ENCODE data around the gene FLAD1.

FLAD1 gene

GRCh38 chr1:154982897-154983648 is at the start of gene FLAD1:
TSS of gene FLAD1 (plus strand) at chr1:154983344. CDS start at chr1:154983695, 351 bp downstream.
- DNase-seq (ENCODE audit: low read depth in 1 of 2, low spot score in 1 of 2) = peak; percentile 74 to 97

GRCh38 chr1:154934358-154934948 is 48.7 kb upstream of the FLAD1 start:
- DNase-seq (ENCODE audit: low read depth in 1 of 2, low spot score in 1 of 2) = no peak

DNA sequence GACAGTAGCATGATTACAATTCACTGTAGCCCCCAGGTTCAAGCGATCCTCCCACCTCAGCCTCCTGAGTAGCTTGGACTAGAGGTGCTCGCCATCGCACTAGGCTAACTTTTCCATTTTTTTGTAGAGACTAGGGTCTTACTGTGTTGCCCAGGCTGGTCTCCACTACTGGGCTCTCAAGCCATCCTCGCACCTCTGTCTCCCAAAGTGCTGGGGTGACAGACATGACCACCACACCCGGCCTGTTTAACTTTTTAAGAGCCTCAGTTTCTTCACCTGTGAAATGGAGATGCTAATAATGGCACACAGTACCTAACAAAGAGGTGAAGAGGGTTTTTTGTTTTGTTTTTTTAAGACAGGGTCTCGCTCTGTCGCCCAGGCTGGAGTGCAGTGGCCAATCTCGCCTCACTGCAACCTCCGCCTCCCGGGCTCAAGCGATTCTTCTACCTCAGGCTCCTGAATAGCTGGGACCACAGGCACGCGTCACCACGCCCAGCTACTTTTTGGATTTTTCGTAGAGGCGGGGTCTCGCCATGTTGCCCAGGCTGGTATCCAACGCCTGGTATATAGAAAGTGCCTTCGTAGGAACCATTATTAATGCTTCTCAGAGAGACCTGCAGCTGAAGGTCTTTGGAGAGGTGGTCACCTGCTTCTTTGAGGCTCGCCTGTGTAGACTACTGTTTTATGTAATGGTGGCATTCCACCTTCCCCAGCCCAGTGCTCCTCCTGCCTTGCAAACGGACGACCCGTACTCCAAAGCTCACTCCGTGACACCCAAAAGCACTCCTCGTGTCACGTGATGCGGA is 47.2 kb upstream of the FLAD1 start:
- no peak for DNase-seq (ENCODE audit: low read depth in 1 of 2, low spot score in 1 of 2)

DNA sequence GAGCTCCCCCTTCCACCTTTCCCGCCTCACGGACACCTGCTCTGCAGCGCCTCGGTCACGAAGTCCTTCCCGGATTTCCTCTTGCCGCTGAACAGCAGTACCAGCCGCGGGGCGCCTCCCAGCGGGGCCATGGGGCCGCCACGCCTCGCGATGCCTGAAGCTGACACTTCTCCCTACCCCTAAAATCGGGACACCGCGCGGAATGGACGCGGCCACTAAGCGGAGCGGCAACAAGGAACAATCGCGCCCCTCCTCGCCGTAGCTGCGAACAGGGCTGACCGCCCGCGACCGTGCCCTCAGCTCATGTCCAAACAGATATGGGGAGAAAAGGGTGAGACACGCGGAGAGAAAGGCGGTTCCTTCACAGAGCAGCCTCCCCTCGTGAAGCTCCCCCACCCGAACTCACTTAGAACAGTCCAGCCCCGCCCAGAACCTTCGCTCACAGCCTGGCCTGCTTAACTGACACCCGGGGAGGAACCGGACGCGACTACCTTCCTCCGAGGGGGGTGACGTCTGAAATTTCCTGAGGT is 46.5 kb upstream of the FLAD1 start, which contains the start of gene PMVK:
PMVK (minus strand) TSS at position 165 of the 530 bp plus-strand sequence; CDS start at position 131, 34 bp downstream.
- DNase-seq (ENCODE audit: low read depth in 1 of 2, low spot score in 1 of 2) = peak; percentile 87 to 92

DNA sequence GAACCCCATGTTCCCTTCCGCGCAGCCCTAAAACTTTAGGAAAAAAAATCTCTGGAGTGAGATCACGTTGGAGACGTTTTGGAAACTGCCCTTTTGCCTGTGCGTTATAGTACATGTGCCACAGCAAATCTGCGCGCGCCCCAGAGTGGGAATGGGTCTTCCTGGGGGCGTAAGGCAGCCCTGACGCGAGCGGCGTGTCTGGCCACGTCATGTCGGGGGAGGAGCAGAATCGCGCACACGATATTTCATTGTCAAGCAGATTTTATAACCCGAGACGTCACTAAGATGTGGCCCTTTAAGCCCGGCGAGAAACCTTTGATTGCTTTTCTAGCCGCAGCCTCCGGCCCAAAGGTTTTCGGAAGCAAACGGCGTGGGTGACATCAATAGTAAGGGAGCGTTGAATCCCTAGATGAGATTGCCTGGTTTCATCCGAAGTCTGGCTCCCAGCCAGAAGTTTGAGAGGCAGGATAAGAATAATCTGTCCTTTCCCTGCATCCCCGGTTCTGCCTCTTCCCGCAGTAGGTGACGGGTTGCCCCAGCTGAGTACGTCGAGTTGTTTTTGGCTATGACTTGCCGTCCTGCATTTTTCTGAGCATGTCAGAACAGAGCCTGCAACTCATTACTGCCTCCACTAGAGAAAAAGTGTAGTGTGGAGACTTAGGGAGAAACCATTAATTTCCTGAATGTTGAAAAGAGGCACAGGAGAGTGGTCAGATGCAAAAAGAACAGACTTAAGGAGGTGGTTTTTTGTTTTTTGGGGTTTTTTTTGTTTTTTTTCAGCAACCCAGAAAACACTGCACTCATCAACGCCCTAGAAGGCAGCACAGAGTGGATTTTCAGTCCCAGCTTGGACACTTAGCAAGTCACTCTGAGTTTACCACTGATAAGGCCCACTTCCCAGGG is 45.8 kb upstream of the FLAD1 start:
- peak; percentile 80 to 86 for DNase-seq (ENCODE audit: low read depth in 1 of 2, low spot score in 1 of 2)

- DNase-seq (ENCODE audit: low read depth in 1 of 2, low spot score in 1 of 2) = no peak
These were observed 45.2 kb upstream of the FLAD1 start for GRCh38 chr1:154937988-154938386.

- DNase-seq (ENCODE audit: low read depth in 1 of 2, low spot score in 1 of 2) = no peak
These were observed 44.3 kb upstream of the FLAD1 start for GRCh38 chr1:154938604-154939399.

- no peak for DNase-seq (ENCODE audit: low read depth in 1 of 2, low spot score in 1 of 2)
These were observed 43.0 kb upstream of the FLAD1 start for GRCh38 chr1:154940213-154940560.

- no peak for DNase-seq (ENCODE audit: low read depth in 1 of 2, low spot score in 1 of 2)
These were observed 42.4 kb upstream of the FLAD1 start for GRCh38 chr1:154940651-154941194.

DNA sequence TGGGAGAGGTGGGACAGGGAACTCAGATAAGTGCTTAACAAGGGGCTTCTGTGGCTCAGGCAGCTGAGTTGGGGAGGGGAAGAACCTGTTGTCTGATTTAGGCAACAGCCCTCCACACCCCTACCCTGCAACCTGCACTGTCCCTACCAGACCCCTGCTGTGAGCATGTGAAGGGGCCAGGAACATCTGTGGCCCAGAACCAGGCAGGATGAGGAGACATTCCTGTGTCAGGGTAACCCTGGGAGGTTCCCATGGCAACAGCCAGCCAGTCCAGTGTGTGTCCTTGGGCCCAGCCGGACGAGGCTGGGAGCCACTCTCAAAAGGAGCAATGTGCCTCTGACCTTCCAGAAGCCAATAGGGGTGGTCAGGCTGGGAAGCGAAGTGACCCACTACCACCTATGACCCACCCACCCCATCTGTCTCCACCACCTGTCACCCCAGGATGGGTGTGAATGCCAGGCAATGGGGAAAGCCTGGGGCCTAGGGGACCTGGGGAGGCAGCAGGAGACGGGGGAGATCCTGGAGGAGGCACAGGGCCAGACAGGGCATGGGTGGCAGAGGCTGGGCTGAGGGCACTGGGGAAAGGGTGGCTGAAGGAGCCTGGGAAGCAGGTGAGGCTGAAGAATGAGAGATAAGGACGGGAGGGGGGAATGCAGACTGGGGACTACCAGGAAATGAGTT is 41.7 kb upstream of the FLAD1 start:
- DNase-seq (ENCODE audit: low read depth in 1 of 2, low spot score in 1 of 2) = no peak

GRCh38 chr1:154943649-154944400 is 39.3 kb upstream of the FLAD1 start:
- no peak for DNase-seq (ENCODE audit: low read depth in 1 of 2, low spot score in 1 of 2)

DNA sequence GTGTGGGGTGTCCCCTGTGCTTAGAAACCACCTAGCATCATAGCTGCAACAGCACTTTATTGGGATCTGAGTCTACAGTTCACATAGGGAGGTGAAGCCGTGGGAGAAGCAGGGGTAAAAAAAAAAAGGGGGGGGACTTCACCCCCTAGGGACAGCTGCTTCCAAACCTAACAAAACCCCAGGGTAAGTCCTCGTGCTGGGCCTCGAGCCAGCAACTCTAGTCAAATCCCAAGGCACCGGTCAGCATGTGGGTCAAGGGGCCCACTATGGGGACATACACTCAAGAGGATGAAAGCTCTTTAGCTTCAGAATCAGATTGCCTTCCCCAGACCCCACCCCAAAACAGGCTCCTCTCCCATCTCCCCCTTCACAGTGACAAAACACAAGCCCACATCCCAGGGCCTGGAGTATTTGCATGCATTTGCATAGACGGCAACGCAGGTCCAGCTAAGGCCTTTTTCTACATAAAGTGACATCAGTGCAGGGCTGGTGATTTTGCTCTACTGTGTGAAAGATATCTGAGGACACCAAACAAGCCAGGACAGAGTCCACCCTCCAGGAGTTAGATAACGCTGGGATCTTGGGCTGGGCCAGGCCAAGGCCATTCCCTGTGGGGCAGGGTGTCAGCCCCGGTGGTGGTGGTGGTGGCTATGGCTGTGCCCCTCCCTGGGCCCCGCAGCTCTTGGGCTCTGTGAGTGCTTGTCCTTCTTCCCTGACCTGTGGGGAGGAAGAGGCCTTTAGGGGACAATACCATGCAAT is 38.6 kb upstream of the FLAD1 start:
- no peak for DNase-seq (ENCODE audit: low read depth in 1 of 2, low spot score in 1 of 2)

- no peak for DNase-seq (ENCODE audit: low read depth in 1 of 2, low spot score in 1 of 2)
These were observed 37.8 kb upstream of the FLAD1 start for GRCh38 chr1:154945160-154945961.

DNA sequence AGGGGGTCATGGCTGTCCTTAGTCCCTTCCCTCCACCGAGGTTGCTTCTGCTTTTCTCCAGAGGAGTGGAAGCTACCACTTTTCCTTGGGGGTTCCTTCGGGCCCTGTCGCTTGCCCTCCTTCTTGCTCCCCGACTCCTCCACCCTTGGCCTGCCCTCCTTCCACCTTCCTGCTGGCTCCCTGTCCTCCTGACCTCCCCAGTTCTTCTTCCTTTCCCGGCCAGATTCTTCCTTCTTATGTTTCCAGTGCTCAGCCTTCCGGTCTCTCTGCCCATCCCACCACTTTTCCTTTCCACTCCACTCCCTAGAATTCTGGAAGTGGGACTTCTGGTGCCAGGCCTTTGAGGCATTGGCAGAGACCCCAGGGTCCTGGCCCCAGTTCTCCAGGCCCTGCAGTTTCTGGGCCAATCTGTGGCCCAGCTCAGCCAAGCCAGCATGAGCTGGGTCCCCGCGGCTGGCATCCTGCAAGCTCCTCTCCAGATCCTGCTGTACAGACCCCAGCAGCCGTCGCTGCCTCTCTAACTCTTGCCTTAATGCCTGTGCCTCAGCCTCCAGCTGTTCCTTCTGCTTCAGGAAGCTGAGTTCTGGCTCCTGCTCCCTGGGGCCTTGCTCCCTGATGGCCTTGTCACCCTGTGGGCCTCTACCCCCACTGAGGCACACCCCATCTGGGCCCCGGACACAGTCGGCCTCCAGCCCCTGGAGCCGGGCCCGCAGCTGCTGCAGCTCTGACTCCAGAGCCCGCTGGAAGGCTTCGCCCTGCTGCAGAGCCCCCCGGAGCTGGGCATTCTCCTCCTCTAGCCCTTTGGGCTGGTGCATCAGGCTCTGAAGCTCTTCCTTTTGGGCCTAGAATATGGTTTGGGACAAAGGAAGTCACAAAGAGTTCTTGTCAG is 36.9 kb upstream of the FLAD1 start:
- DNase-seq (ENCODE audit: low read depth in 1 of 2, low spot score in 1 of 2) = no peak

DNA sequence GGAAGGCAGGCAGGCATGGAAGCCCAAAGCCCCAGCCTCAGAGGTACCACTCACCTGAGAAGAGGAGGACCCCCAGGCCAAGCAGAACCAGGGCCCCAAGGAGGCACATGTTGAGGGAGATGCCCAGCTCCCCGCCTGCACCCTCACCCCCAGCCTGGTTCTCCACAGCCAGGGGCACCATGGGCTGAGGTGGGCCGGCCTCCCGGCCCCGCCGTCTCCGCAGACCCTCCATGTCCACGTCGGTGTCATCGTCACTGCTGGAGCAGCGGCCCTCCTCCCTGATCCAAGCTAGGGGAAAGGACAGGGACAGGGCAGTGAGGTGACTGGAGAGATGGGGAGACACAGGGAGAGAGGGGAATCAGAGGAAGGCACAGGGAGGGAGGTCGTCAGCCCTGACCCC is 35.1 kb upstream of the FLAD1 start:
- no peak for DNase-seq (ENCODE audit: low read depth in 1 of 2, low spot score in 1 of 2)

All from activated CD4-positive, alpha-beta T cell treated with anti-CD3 and anti-CD28 coated beads, Interleukin-2, amount 50 U/mL, for 24 hours (primary cell).